Kidney tubule cell (primary cell): Measurements from ENCODE around the gene MAPKAP1.
"Not testable (repeated sequence)": the region's sequence is repeated elsewhere in the genome, so short reads cannot be mapped to it uniquely, and the experiment has no call there.

Source experiments
- DNase-seq: peaks from one replicate; pipeline ENCODE4 v3.0.0-alpha.2; 2018; ENCODE audit warnings: low spot score

MAPKAP1 gene

DNA sequence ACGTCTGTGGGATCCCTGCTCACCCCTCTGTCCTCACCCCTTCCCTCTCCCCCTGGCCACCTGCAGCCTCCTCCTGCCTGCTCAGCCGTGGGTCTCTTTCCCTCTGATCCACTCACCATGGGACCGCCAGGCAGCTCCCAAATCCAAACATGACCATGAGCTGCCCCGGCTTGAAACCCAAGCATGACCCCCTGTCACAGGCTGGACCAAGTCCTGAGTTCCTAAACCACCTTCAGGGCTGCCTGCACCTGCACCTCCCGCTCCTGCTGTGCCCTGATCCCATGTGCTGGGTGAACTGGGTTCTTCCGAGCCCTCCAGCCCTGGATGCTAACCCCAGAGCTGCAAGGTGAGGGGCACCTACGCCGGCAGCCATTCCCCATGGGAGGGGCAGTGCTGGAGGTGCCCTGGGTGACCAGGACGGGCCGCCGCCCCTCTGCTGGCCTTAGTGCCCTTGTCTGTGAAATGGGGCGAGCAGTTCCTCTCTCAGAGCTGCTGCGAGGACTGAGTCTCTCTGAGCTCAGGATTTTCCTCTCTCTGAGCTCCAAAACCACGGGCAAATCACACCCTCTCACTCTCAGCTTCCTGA, 295.7 kb downstream of the MAPKAP1 start:
- DNase-seq: no peak

DNA sequence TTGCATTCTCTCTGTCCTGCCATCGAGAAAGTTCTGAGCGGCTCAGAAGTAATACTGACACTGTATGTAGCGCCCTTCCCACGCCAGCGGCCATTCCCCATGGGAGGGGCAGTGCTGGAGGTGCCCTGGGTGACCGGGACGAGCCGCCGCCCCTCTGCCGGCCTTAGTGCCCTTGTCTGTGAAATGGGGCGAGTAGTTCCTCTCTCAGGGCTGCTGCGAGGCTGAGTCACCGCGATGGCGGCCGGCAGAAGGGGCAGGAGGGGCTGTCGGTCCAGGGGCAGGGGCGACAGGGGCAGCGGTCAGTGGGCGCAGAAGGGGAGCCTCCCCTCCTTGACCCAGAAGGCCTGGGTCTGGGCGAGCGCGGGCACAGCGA, 296.5 kb downstream of the MAPKAP1 start:
- DNase-seq: no peak

DNA sequence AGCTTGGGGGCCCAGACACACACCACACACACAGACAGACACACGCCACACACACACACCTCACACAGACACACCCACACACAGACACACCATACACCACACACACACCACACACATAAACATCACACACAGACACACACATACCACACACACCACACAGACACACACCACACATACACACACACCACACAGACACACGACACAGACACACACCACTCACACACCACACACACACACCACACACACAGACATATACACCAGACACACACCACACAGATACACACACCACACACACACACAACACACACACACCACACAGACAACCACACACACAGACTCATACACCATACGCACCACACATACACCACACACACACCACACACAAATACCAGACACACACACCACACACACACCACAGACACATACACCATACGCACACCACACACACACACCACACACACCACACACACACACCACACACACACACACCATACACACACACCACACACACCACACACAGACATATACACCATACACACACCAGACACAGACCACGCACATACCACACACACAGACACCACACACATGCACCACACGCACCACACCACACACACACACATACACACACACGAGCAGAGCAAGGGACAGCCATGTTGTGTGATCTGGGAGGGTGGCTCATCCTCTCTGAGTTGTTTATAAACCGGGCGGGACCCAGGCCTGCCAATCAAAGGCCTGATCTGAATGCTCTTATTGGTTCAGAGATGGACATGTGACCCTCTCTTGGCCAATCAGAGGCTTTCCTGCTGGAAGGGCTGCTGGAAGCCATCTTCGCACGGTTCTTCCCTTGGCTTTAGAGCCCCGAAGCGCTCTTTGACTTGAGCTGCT, 297.1 kb downstream of the MAPKAP1 start:
- DNase-seq: peak; percentile 43

DNA sequence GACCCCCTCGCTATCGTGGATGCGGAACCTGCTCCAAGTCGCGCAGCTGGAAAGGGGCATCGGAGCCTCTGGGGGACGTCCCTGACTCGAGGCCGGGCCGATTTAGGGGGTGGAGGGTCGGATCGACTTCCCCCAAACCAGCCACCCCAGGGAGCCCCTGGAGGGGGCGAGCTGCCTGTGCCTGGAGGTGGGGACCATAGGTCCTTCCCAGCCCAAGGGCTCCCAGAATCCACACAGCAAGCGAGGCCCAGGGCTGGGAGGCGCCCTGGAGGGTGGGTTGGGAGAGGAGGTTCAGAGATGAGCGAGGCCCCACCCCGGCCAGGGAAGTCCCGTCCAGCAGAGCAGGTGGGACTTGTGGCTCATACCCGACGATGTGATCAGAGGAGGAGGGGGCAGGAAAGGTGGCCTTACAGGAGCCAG, 297.8 kb downstream of the MAPKAP1 start:
- no peak for DNase-seq

- peak; percentile 72 for DNase-seq
These were observed 298.8 kb downstream of the MAPKAP1 start for GRCh38 chr9:125407974-125408900.

GRCh38 chr9:125407432-125407973, 299.5 kb downstream of the MAPKAP1 start:
- no peak for DNase-seq

DNA sequence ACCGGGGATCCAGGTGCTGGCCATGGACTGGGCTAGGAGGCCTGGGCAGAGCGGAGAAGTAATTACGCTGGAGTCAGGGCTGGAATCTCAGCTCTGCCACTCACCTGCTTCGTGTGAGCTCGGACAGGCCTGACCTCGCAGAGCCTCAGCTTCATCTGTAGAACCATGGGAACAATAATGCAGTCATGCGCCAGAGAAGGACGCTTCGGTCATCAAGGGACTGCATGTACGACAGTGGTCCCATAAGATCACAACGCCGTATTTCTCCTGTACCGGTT, 300.3 kb downstream of the MAPKAP1 start:
- no peak for DNase-seq

DNA sequence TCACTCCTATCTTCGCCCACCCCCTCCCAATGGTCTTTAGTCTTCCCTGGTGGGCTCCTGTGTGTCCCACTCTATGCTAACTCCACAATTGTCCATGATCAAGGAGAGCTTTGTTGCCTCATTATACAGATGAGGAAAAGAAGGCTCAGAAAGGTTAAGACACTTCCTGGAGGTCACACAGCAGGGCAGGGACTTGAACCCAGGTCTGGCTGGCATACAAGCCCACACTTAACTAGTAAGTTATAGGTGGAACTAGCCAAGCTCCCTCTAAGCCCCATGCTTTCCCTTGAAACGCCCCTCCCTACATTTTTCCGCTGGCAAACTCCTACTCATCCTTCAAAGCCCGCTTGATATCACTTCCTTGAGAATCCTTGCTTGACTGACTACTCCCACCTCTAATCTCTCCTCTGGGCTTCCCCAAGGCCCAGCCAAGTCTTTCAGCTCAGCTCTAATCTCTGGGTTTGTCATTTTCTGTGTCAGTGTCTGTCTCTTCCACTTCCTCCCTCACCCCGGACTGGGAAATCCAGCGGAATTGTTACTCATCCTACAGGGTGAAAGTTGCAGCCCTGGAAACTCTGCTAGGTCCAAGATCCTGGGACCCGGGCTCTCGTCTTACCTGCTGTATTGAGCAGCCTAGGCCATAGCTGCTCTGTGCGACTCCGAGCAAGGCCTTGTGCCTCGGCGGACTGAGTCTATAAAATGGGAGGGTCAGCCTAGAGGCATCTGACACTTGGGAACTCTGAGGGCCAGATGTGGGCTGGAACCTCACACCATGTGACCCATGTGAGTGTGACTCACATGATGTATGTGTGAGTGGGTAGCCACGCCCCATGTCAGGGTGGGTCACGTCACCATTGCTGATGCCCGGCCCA, 300.8 kb downstream of the MAPKAP1 start:
- peak; percentile 75 for DNase-seq

- no peak for DNase-seq
These were observed 302.3 kb downstream of the MAPKAP1 start for GRCh38 chr9:125404733-125405132.

GRCh38 chr9:125400725-125401716, 306.0 kb downstream of the MAPKAP1 start:
- DNase-seq: no peak

DNA sequence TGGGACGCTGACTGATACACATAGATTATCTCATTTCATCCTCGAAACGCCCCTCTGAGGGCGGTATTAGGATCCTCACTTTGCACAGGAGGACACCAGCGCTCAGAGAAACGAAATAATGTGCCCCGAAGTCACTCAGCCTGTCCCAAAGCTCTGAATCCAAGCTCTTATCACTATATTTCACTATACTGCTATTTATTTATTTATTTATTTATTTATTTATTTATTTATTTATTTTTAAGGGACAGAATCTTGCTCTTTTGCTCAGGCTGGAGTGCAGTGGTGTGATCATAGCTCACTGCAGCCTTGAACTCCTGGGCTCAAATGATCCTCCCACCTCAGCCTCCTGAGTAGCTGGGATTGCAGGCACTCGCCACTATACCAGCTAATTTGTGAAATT, 306.8 kb downstream of the MAPKAP1 start:
- not testable (repeated sequence) for DNase-seq

GRCh38 chr9:125399666-125400065, 307.3 kb downstream of the MAPKAP1 start:
- no peak for DNase-seq

DNA sequence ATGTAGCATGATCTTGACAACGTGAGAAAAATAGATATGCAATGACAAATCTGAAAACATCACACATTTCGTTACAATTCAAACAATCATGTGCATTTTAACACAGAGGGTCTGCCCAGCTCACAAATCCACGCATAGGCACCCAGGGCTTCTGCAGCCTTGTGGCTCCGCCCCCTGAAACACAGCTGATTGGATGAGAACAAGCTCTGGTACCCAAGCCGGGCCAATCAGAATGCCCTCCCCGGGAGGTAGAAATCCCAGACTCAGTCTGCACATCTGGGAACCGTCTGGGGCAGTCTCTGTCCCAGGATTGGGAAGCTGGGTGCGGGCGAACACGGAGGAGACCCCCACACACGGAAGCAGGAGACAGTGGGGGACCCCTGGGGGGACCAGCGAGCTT, 307.8 kb downstream of the MAPKAP1 start:
- DNase-seq: no peak

DNA sequence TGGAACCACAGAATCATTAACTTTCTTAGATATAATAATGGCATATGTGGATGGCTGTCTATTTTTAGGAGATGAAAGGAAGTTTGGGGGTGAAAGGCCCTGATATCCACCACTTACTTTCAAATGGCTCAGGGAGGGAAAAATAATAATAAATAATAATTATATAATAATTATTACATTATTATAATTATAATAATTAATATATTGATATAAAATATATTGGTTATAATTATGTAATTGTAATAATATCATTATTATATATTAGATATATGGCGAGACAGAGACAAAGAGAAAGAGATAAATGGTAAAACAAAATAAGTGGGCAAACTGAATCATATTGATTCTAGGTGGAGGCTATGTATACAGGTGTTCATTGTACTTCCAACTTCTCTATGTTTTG, 308.8 kb downstream of the MAPKAP1 start:
- DNase-seq: no peak

GRCh38 chr9:125397736-125398135, 309.3 kb downstream of the MAPKAP1 start:
- no peak for DNase-seq

DNA sequence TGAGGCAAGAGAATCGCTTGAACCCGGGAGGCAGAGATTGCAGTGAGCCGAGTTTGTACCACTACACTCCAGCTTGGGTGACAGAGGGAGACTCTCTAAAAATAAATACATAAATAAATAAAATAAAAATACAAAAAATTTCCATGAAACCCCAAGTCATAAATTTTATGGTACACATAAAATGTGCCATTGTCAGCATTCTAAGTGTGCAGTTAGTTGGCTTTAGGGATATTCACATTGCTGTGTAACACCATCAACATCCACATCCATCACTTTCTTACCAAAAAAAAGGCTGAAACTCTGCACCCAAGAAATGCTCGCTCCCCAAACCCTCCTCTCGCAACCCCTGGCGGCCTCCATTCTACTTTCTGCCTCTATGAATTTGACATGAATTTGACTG, 310.2 kb downstream of the MAPKAP1 start:
- DNase-seq: no peak

DNA sequence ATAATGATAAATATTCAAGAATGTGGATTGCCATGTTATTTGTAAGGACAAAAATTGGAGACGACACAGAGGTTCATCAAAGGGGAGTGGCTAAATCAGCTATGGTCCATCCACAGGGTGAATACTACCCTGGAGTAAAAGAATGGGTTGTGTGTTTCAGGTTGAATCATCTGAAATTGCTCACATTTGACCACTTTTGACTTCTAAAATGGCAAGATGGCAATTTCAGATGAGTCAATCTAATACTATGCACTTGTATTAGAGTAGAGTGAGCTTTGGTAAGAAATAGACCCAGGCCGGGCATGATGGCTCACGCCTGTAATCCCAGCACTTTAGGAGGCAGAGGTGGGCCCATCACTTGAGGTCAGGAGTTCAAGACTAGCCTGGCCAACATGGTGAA, 313.6 kb downstream of the MAPKAP1 start:
- peak; percentile 58 for DNase-seq

GRCh38 chr9:125391704-125392103, 315.3 kb downstream of the MAPKAP1 start:
- DNase-seq: no peak

GRCh38 chr9:125388978-125389377, 318.0 kb downstream of the MAPKAP1 start:
- no peak for DNase-seq

GRCh38 chr9:125387861-125388524, 319.0 kb downstream of the MAPKAP1 start:
- no peak for DNase-seq
